DND-41 (cell line): ENCODE measurements around the gene CCN5.

Experiments
- ATAC-seq: fragments of 200-7000 bp; cut with Tn5 transposase; 3 replicates; pipeline ENCODE4 v1.9.1; 2021; ENCODE audit warnings: low read depth; ENCODE audit not compliant: insufficient read depth
- DNase-seq: peaks from one replicate; pipeline ENCODE4 v3.0.0-alpha.2; 2020
- H2AFZ ChIP-seq: 2 replicates; pipeline ENCODE4 v1.6.0; 2012; ENCODE audit warnings: low read depth, low read length
- H3K27ac ChIP-seq: 2 replicates; pipeline ENCODE4 v1.5.1; 2012; ENCODE audit warnings: low read length, inconsistent platforms
- H3K27me3 ChIP-seq: fragments of 200-600 bp; sonication (generic); 2 replicates; pipeline ENCODE4 v1.6.0; 2012; ENCODE audit warnings: low read length, mild to moderate bottlenecking, inconsistent platforms; ENCODE audit not compliant: insufficient read depth, poor library complexity
- H3K36me3 ChIP-seq: 2 replicates; pipeline ENCODE4 v1.5.1; 2012; ENCODE audit warnings: low read length, inconsistent platforms; ENCODE audit not compliant: insufficient read depth
- H3K4me1 ChIP-seq: 2 replicates; pipeline ENCODE4 v1.5.1; 2012; ENCODE audit warnings: mild to moderate bottlenecking, low read length; ENCODE audit not compliant: insufficient read depth
- H3K4me2 ChIP-seq: 2 replicates; pipeline ENCODE4 v1.6.0; 2012; ENCODE audit warnings: mild to moderate bottlenecking, moderate library complexity, low read length, inconsistent platforms; ENCODE audit not compliant: insufficient read depth
- H3K4me3 ChIP-seq, 2 experiments: fragments of 200-600 bp in 1 of 2; shearing (Covaris generic) in 1 of 2; 2 replicates each; pipeline ENCODE4 v1.5.1; 2012 to 2016; ENCODE audit warnings: inconsistent platforms in 2 of 2, low read length in 2 of 2, mild to moderate bottlenecking in 2 of 2, low read depth in 1 of 2, moderate library complexity in 1 of 2
- H3K79me2 ChIP-seq: 2 replicates; pipeline ENCODE4 v1.6.0; 2012; ENCODE audit warnings: low read length, inconsistent platforms; ENCODE audit not compliant: insufficient read depth
- H3K9ac ChIP-seq: 2 replicates; pipeline ENCODE4 v1.6.0; 2012; ENCODE audit warnings: low read depth, mild to moderate bottlenecking, inconsistent platforms, low read length, moderate library complexity
- H3K9me3 ChIP-seq: 2 replicates; pipeline ENCODE4 v1.5.1; 2012; ENCODE audit warnings: low read length, moderate library complexity, mild to moderate bottlenecking, inconsistent platforms; ENCODE audit not compliant: insufficient read depth, severe bottlenecking
- H4K20me1 ChIP-seq: 2 replicates; pipeline ENCODE4 v1.6.0; 2012; ENCODE audit warnings: low read length; ENCODE audit not compliant: insufficient read depth
- EZH2 ChIP-seq: IDR thresholded peaks from 3 replicates; pipeline ENCODE4 v1.6.1; 2012; ENCODE audit warnings: borderline replicate concordance, low read depth, mild to moderate bottlenecking, moderate library complexity, low read length, inconsistent platforms; ENCODE audit not compliant: severe bottlenecking
- TF ChIP-seq, protein P1 (sequence below): IDR thresholded peaks from 2 replicates; pipeline ENCODE4 v1.5.1; 2012; ENCODE audit warnings: borderline replicate concordance, low read length, moderate library complexity, mild to moderate bottlenecking; ENCODE audit not compliant: poor library complexity, severe bottlenecking; ENCODE audit errors: extremely low read depth

CCN5 gene

DNA sequence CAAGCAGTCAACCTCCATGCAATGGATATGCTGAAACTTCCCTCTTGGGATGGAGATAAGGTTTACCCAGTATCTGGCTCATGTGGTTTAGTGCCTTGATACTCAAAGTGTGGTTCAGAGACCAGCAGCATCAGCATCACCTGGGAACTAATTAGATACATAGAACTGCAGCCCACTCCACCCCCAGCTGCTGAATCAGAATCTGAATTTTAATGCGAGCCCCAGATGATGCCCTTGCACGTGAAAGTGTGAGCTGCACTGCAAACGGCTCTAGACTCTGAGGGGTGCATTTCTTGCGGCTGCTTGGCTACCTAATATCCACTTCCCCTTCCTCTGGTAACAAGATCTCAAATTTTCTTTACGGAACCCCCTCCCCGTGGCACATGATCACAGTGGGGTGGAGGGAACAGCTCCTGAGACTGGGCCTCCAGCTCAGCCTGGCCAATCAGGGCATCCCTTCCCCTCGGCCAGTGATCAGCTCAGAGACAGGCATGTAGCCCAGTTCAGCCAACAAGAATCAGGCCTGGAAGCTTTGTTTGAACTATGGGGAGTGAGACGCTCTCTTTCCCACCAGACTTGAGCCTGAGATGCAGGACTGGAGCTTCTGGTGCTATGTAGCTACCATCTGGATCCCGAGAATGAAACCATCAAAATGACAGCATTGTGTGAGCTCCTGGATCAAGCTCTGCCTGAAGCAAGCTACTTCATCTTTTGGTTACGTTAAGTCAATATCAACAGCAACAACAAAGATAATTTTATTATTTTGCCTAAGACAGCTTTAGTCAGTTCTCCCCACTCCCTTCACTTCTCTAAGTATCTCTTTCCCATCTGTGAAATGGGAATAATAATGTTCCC lies 43.3 kb downstream of the CCN5 start:
- H3K36me3 ChIP-seq, result no peaks in the 10 kb centered on the region
- no peaks in the 10 kb centered on the region for H3K4me1 ChIP-seq
- no peak overlapping the region for H3K4me3 ChIP-seq
- no peak for ATAC-seq
- H3K4me2 ChIP-seq, result no peak overlapping the region
- no peak overlapping the region for H3K27ac ChIP-seq
- H3K9me3 ChIP-seq, result no peaks in the 10 kb centered on the region
- H3K9ac ChIP-seq, result no peak overlapping the region
- no peak for DNase-seq
- H3K27me3 ChIP-seq, result peaks cover 12% of the 10 kb centered on the region
- H3K79me2 ChIP-seq, result no peaks in the 10 kb centered on the region
- peaks cover 4% of the 10 kb centered on the region; the same call in 1 of the 2 replicates for H4K20me1 ChIP-seq
- TF ChIP-seq, protein P1, sequence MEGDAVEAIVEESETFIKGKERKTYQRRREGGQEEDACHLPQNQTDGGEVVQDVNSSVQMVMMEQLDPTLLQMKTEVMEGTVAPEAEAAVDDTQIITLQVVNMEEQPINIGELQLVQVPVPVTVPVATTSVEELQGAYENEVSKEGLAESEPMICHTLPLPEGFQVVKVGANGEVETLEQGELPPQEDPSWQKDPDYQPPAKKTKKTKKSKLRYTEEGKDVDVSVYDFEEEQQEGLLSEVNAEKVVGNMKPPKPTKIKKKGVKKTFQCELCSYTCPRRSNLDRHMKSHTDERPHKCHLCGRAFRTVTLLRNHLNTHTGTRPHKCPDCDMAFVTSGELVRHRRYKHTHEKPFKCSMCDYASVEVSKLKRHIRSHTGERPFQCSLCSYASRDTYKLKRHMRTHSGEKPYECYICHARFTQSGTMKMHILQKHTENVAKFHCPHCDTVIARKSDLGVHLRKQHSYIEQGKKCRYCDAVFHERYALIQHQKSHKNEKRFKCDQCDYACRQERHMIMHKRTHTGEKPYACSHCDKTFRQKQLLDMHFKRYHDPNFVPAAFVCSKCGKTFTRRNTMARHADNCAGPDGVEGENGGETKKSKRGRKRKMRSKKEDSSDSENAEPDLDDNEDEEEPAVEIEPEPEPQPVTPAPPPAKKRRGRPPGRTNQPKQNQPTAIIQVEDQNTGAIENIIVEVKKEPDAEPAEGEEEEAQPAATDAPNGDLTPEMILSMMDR, result no peak
- no peak for TF ChIP-seq EZH2
- H2AFZ ChIP-seq, result no peak overlapping the region

- no peak overlapping the region for H2AFZ ChIP-seq
- H3K4me1 ChIP-seq, result no peaks in the 10 kb centered on the region
- no peaks in the 10 kb centered on the region for H3K79me2 ChIP-seq
- peaks cover 4% of the 10 kb centered on the region; the same call in 1 of the 2 replicates for H4K20me1 ChIP-seq
- H3K9ac ChIP-seq, result no peak overlapping the region
- H3K4me2 ChIP-seq, result no peak overlapping the region
- ATAC-seq, result no peak
- no peak for DNase-seq
- no peaks in the 10 kb centered on the region for H3K36me3 ChIP-seq
- H3K9me3 ChIP-seq, result no peaks in the 10 kb centered on the region
- no peak overlapping the region for H3K4me3 ChIP-seq
- TF ChIP-seq, protein P1, result no peak
- TF ChIP-seq EZH2, result no peak
- H3K27me3 ChIP-seq, result peaks cover 18% of the 10 kb centered on the region
- H3K27ac ChIP-seq, result no peak overlapping the region
Measured at GRCh38 chr20:44759595-44759994, 44.4 kb downstream of the CCN5 start.

DNA sequence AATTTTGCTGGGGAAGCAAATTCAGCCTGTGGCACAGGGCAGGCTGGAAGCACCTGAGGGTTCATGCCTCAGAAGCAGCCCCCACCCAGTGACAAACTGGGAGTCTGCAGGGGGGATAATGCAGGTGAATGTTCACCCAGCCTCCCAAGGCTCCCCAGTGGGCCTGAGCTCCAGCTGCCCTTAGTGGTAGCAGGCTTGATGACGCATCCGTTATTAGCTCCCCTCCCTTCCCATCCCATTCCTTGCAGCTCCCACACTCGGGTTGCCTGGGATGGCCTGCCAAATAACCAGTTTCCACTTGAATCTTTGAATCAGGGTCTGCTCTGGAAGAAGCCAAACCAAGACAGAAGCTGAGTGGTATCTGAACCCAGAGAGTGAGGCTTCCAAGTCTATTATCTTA lies 46.3 kb downstream of the CCN5 start:
- Histone ChIP-seq H3K9me3 (no peaks in the 10 kb centered on the region), H3K4me1 (no peaks in the 10 kb centered on the region), H4K20me1 (0 out of 2 replicates have a peak, but pooled peaks cover 2% of the 10 kb centered on the region), H3K27ac (no peak overlapping the region), H2AFZ (no peak overlapping the region), H3K4me3 (no peak overlapping the region), H3K79me2 (no peaks in the 10 kb centered on the region), H3K4me2 (no peak overlapping the region), H3K9ac (no peak overlapping the region), H3K27me3 (peaks cover 24% of the 10 kb centered on the region), H3K36me3 (no peaks in the 10 kb centered on the region)
- DNase-seq, result no peak
- no peak for ATAC-seq
- no peak for TF ChIP-seq EZH2
- TF ChIP-seq, protein P1, result no peak
